K562 (cell line): Measurements from ENCODE around the gene SDE2. TPM values are rescaled to one million over a fixed set of nuclear protein-coding genes. Genes with fewer than 3 reads are reported as not detected.

Experiments used
- BHLHE40 ChIP-seq: IDR thresholded peaks from 2 replicates; pipeline ENCODE4 v1.6.1; 2011; ENCODE audit warnings: low read length, improper control_type of control experiment
- CBX1 ChIP-seq: sonication (generic); IDR thresholded peaks from 2 replicates; pipeline ENCODE4 v1.6.1; 2016; ENCODE audit warnings: antibody characterized with exemption, low read depth, mild to moderate bottlenecking
- CHD4 ChIP-seq: fragments of 200-600 bp; sonication (generic); IDR thresholded peaks from 3 replicates; pipeline ENCODE4 v1.6.1; 2012; ENCODE audit warnings: low read depth, mild to moderate bottlenecking, mixed read lengths, low read length, inconsistent platforms; ENCODE audit not compliant: insufficient read depth, insufficient replicate concordance, poor library complexity, severe bottlenecking
- GTF2A2 ChIP-seq: IDR thresholded peaks from 2 replicates; pipeline ENCODE4 v1.6.1; 2016; ENCODE audit warnings: mild to moderate bottlenecking, missing genetic modification characterization, missing compliant biosample characterization
- MAFF ChIP-seq: IDR thresholded peaks from 2 replicates; pipeline ENCODE4 v1.6.1; 2012; ENCODE audit warnings: low read length, improper control_type of control experiment
- NCOA2 ChIP-seq, 2 experiments: fragments of 450-650 bp; IDR thresholded peaks; 2 replicates each; pipeline ENCODE4 v1.6.1; 2018; ENCODE audit warnings: mild to moderate bottlenecking in 2 of 2, moderate library complexity in 1 of 2; ENCODE audit not compliant: partially characterized antibody in 2 of 2
- NR3C1 ChIP-seq: sonication (generic); formaldehyde crosslinking; IDR thresholded peaks from 2 replicates; pipeline ENCODE4 v1.8.1; 2022; ENCODE audit warnings: missing genetic modification reagents
- PRDM10 ChIP-seq: fragments of 450-650 bp; IDR thresholded peaks from 2 replicates; pipeline ENCODE4 v1.6.1; 2018; ENCODE audit not compliant: partially characterized antibody
- PURB ChIP-seq: sonication (generic); formaldehyde crosslinking; IDR thresholded peaks from 2 replicates; pipeline ENCODE4 v1.9.0; 2021; ENCODE audit warnings: low read depth, mild to moderate bottlenecking, missing genetic modification reagents
- RBM34 ChIP-seq: fragments of 200-400 bp; formaldehyde crosslinking; IDR thresholded peaks from 2 replicates; pipeline ENCODE4 v1.6.1; 2018; ENCODE audit warnings: low read length, borderline replicate concordance; ENCODE audit not compliant: insufficient read depth
- SNIP1 ChIP-seq: fragments of 450-650 bp; IDR thresholded peaks from 2 replicates; pipeline ENCODE4 v1.7.1; 2017; ENCODE audit warnings: low read depth, mild to moderate bottlenecking
- ZNF175 ChIP-seq: fragments of 200-800 bp; sonication (Bioruptor generic); IDR thresholded peaks from 2 replicates; pipeline ENCODE4 v1.6.1; 2016; ENCODE audit warnings: low read depth, mild to moderate bottlenecking, missing genetic modification characterization, missing compliant biosample characterization
- ZNF217 ChIP-seq: sonication (generic); formaldehyde crosslinking; IDR thresholded peaks from 2 replicates; pipeline ENCODE4 v1.8.0; 2022; ENCODE audit warnings: mild to moderate bottlenecking, missing genetic modification reagents
- ZNF274 ChIP-seq: IDR thresholded peaks from 2 replicates; pipeline ENCODE4 v1.6.1; 2011; ENCODE audit warnings: low read depth, mild to moderate bottlenecking, low read length, moderate library complexity, borderline replicate concordance
- ZNF707 ChIP-seq: fragments of 250-450 bp; sonication (Bioruptor Pico); conservative IDR thresholded peaks from 2 replicates; pipeline ENCODE4 v1.8.0; 2022; ENCODE audit warnings: inconsistent platforms, mild to moderate bottlenecking, moderate library complexity
- polyA plus RNA-seq, 8 experiments: library from polyadenylated mRNA; depleted of rRNA in 4 of 8; stranded (reverse) in 5 of 8; unstranded in 3 of 8; fragments of >200 nt; fragmentation: Nextera tagmentation in 2 of 8; fragmentation: Illumina TruSeq in 1 of 8; extraction: Ambion mirVana in 2 of 8; extraction: Trizol in 1 of 8; gene quantifications; 2 replicates each; pipeline versions ENCODE4 v1.2.1 to v1.2.3, GENCODE V29; 2011 to 2014; ENCODE audit warnings: inconsistent platforms in 1 of 8, missing spikeins in 1 of 8
- total RNA-seq, 7 experiments: library from RNA; depleted of rRNA in 6 of 7; stranded (reverse); fragments of >200 nt in 6 of 7; fragmentation: Illumina TruSeq in 2 of 7; extraction: Trizol in 2 of 7; gene quantifications; 2 replicates each; pipeline versions ENCODE4 v1.2.1 to v1.2.3, GENCODE V29; 2011 to 2021; ENCODE audit warnings: low replicate concordance in 1 of 7
- TF ChIP-seq, protein P1 (sequence below), 2 experiments: IDR thresholded peaks in 1 of 2; conservative IDR thresholded peaks in 1 of 2; 2 replicates each; pipeline ENCODE4 v1.6.1; 2016; ENCODE audit warnings: low read depth in 2 of 2, mild to moderate bottlenecking in 1 of 2, missing compliant biosample characterization in 1 of 2, missing genetic modification characterization in 1 of 2, moderate library complexity in 1 of 2
- TF ChIP-seq, protein P2 (sequence below), 2 experiments: fragments of 450-650 bp in 1 of 2; sonication (generic) in 1 of 2; formaldehyde crosslinking in 1 of 2; IDR thresholded peaks in 1 of 2; conservative IDR thresholded peaks in 1 of 2; 2 replicates each; pipeline versions ENCODE4 v1.6.1 to v1.8.1; 2016 to 2023; ENCODE audit warnings: mild to moderate bottlenecking in 2 of 2, moderate library complexity in 2 of 2, inconsistent platforms in 1 of 2, missing genetic modification reagents in 1 of 2
- TF ChIP-seq, protein P3 (sequence below): fragments of 250-450 bp; sonication (Bioruptor Pico); IDR thresholded peaks from 2 replicates; pipeline ENCODE4 v1.4.0; 2020; ENCODE audit warnings: mild to moderate bottlenecking, moderate library complexity

The SDE2 gene
- total and polyA plus RNA-seq, 9 of the 15 experiments (the other 6 are each of a cell fraction or from before 2014, with no cell fraction given): 14.3 to 62.3 (median 46.0) TPM

DNA sequence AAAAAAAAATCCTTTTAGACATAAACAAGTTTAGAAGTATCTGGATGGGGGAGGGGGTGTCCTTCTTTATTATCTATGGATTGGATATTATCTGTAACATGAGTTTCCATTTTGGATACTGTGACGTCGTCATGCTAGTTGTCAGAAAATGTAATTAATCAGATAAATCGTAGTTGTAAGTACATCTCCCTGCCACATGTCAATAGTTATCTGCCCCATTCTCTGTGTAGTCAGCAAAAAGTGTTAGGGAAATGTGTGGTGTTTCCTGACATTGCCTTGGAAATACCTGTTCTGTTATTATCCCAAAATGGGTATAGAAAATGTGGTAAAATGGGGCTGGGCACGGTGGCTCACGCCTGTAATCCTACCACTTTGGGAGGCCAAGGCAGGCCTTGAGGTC, 24.6 kb upstream of the SDE2 start (continued):
- TF ChIP-seq MAFF: peak; percentile 31; the same call in 1 of the 2 replicates
- TF ChIP-seq RBM34: no peak
- TF ChIP-seq, protein P1, sequence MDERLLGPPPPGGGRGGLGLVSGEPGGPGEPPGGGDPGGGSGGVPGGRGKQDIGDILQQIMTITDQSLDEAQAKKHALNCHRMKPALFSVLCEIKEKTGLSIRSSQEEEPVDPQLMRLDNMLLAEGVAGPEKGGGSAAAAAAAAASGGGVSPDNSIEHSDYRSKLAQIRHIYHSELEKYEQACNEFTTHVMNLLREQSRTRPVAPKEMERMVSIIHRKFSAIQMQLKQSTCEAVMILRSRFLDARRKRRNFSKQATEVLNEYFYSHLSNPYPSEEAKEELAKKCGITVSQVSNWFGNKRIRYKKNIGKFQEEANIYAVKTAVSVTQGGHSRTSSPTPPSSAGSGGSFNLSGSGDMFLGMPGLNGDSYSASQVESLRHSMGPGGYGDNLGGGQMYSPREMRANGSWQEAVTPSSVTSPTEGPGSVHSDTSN (CRISPR knock-in tag; IDR thresholded peaks at IDR 0.05; ENCODE audit: low read depth): no peak
- TF ChIP-seq, protein P1 (tag; conservative IDR thresholded peaks at IDR 0.05; ENCODE audit: low read depth): peak; percentile 71
- TF ChIP-seq ZNF217 (CRISPR knock-in tag): no peak
- TF ChIP-seq NCOA2 (IDR thresholded peaks at IDR 0.05; ENCODE audit: partially characterized antibody in 2 of 2): no peak
- no peak for TF ChIP-seq BHLHE40
- no peak for TF ChIP-seq SNIP1
- TF ChIP-seq CBX1: no peak
- TF ChIP-seq NR3C1 (CRISPR knock-in tag): no peak
- TF ChIP-seq ZNF707 (CRISPR knock-in tag): no peak
- no peak for TF ChIP-seq ZNF274
- TF ChIP-seq, protein P2, sequence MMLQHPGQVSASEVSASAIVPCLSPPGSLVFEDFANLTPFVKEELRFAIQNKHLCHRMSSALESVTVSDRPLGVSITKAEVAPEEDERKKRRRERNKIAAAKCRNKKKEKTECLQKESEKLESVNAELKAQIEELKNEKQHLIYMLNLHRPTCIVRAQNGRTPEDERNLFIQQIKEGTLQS (IDR thresholded peaks at IDR 0.05): peak; percentile 29
- TF ChIP-seq, protein P2 (CRISPR knock-in tag; conservative IDR thresholded peaks at IDR 0.05): no peak
- peak; percentile 30 for TF ChIP-seq PRDM10
- no peak for TF ChIP-seq ZNF175
- TF ChIP-seq GTF2A2 (tag): no peak
- no peak for TF ChIP-seq PURB (CRISPR knock-in tag)
- TF ChIP-seq, protein P3, sequence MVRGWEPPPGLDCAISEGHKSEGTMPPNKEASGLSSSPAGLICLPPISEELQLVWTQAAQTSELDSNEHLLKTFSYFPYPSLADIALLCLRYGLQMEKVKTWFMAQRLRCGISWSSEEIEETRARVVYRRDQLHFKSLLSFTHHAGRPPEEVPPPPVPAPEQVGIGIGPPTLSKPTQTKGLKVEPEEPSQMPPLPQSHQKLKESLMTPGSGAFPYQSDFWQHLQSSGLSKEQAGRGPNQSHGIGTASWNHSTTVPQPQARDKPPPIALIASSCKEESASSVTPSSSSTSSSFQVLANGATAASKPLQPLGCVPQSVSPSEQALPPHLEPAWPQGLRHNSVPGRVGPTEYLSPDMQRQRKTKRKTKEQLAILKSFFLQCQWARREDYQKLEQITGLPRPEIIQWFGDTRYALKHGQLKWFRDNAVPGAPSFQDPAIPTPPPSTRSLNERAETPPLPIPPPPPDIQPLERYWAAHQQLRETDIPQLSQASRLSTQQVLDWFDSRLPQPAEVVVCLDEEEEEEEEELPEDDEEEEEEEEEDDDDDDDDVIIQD (CRISPR knock-in tag): no peak
- no peak for TF ChIP-seq CHD4
